Neutrophil (primary cell): ENCODE results near the gene ZNF426.

ENCODE experiments used
- H3K27ac ChIP-seq: fragments of 200-600 bp; sonication (generic); 2 replicates; pipeline ENCODE4 v1.5.1; 2016; ENCODE audit warnings: mild to moderate bottlenecking, moderate library complexity
- H3K27me3 ChIP-seq: fragments of 200-600 bp; sonication (generic); 2 replicates; pipeline ENCODE4 v1.6.0; 2016; ENCODE audit warnings: mild to moderate bottlenecking
- H3K36me3 ChIP-seq: fragments of 200-600 bp; sonication (generic); 2 replicates; pipeline ENCODE4 v1.5.1; 2017
- H3K4me1 ChIP-seq, 2 experiments: fragments of 200-600 bp in 1 of 2; sonication (generic) in 1 of 2; 1 replicate in 1 of 2; 2 replicates in 1 of 2; pipeline versions ENCODE4 v1.5.1 to v1.6.1; 2013 to 2016; ENCODE audit warnings: low read depth in 1 of 2, low read length in 1 of 2, mild to moderate bottlenecking in 1 of 2, moderate library complexity in 1 of 2; ENCODE audit not compliant: control insufficient read depth in 1 of 2, insufficient read depth in 1 of 2
- H3K4me3 ChIP-seq, 2 experiments: fragments of 200-600 bp in 1 of 2; sonication (generic) in 1 of 2; 1 replicate in 1 of 2; 2 replicates in 1 of 2; pipeline ENCODE4 v1.5.1; 2013 to 2016; ENCODE audit warnings: low read depth in 1 of 2, low read length in 1 of 2, mild to moderate bottlenecking in 1 of 2, moderate library complexity in 1 of 2
- H3K9me3 ChIP-seq: fragments of 200-600 bp; sonication (generic); 2 replicates; pipeline ENCODE4 v1.5.1; 2016
- TF ChIP-seq, protein P1 (sequence below): fragments of 200-600 bp; sonication (generic); IDR thresholded peaks from 2 replicates; pipeline ENCODE4 v1.5.1; 2016; ENCODE audit warnings: antibody characterized with exemption

The ZNF426 gene

DNA sequence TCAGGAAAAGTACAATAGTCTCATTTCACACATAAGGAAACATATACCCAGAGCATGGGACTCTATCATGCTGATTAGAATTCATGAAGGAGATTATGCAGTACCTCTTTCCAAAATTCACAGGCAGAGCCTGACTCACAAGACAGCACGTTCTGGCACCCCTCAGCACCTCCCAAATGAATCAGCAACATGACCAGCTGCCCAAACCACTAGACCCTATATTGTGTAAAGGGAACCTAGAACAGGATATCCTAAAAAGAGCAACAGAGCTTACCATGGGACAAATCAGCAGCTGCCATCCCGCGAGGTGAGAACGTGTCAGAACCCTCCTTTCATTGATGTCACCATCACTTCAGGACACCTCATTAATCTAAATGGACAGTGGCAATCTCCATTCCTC lies 2.5 kb downstream of the ZNF426 start:
- Histone ChIP-seq H3K36me3 (peaks cover 53% of the 10 kb centered on the region), H3K9me3 (peaks cover 8% of the 10 kb centered on the region), H3K27me3 (no peaks in the 10 kb centered on the region), H3K4me3 (no peak overlapping the region), H3K27ac (no peak overlapping the region), H3K4me1 (peaks cover 6 to 9% of the 10 kb centered on the region in 2 experiments)
- TF ChIP-seq, protein P1, sequence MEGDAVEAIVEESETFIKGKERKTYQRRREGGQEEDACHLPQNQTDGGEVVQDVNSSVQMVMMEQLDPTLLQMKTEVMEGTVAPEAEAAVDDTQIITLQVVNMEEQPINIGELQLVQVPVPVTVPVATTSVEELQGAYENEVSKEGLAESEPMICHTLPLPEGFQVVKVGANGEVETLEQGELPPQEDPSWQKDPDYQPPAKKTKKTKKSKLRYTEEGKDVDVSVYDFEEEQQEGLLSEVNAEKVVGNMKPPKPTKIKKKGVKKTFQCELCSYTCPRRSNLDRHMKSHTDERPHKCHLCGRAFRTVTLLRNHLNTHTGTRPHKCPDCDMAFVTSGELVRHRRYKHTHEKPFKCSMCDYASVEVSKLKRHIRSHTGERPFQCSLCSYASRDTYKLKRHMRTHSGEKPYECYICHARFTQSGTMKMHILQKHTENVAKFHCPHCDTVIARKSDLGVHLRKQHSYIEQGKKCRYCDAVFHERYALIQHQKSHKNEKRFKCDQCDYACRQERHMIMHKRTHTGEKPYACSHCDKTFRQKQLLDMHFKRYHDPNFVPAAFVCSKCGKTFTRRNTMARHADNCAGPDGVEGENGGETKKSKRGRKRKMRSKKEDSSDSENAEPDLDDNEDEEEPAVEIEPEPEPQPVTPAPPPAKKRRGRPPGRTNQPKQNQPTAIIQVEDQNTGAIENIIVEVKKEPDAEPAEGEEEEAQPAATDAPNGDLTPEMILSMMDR: no peak

- H3K27me3 ChIP-seq: no peaks in the 10 kb centered on the region
- H3K27ac ChIP-seq: no peak overlapping the region
- H3K36me3 ChIP-seq: peaks cover 78% of the 10 kb centered on the region
- TF ChIP-seq, protein P1: no peak
- peaks cover 46% of the 10 kb centered on the region for H3K9me3 ChIP-seq
- H3K4me1 ChIP-seq: no peaks in the 10 kb centered on the region
- no peak overlapping the region for H3K4me3 ChIP-seq
Measured at GRCh38 chr19:9531933-9532332, 6.5 kb downstream of the ZNF426 start.

DNA sequence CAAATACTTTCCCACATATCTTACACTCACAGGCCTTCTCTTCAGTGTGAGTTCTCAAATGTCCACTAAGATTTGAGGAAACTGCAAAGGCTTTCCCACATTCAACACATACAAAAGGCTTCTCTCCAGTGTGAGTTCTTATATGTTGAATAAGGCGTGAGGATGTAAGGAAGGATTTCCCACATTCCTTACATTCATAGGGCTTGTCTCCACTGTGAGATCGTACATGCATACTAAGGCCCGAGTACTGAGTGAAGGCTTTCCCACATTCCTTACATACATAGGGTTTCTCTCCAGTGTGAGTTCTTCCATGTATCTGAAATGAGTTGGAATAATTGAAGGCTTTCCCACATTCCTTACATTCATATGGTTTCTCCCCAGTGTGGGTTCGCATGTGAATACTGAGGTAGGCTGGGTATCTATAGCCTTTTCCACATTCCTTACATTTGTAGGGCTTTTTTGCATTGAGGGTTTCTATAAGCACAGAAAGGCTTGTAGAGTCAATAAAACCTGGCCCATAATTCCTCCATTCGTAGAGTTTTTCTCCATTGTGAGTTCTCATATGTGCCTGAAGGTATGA lies 9.6 kb downstream of the ZNF426 start:
- Histone ChIP-seq H3K4me1 (no peaks in the 10 kb centered on the region), H3K27me3 (no peaks in the 10 kb centered on the region), H3K27ac (no peak overlapping the region), H3K4me3 (no peak overlapping the region), H3K9me3 (peaks cover 65% of the 10 kb centered on the region), H3K36me3 (peaks cover 54% of the 10 kb centered on the region)
- TF ChIP-seq, protein P1: no peak

- peaks cover 52% of the 10 kb centered on the region for H3K9me3 ChIP-seq
- no peaks in the 10 kb centered on the region for H3K27me3 ChIP-seq
- peaks cover 6% of the 10 kb centered on the region for H3K36me3 ChIP-seq
- no peak overlapping the region for H3K27ac ChIP-seq
- TF ChIP-seq, protein P1: no peak
- H3K4me1 ChIP-seq: no peaks in the 10 kb centered on the region
- no peak overlapping the region for H3K4me3 ChIP-seq
Measured at GRCh38 chr19:9523885-9524474, 14.5 kb downstream of the ZNF426 start.

GRCh38 chr19:9507285-9507684 lies 31.2 kb downstream of the ZNF426 start:
- H3K36me3 ChIP-seq: no peaks in the 10 kb centered on the region
- H3K4me1 ChIP-seq: no peaks in the 10 kb centered on the region
- TF ChIP-seq, protein P1: no peak
- H3K9me3 ChIP-seq: peaks cover 4% of the 10 kb centered on the region
- H3K4me3 ChIP-seq: no peak overlapping the region
- H3K27ac ChIP-seq: no peak overlapping the region
- H3K27me3 ChIP-seq: no peaks in the 10 kb centered on the region
